PC-3 (cell line): ENCODE measurements around the gene FRRS1.

Experiments used
- CTCF ChIP-seq: fragments of 300-600 bp; sonication (generic); conservative IDR thresholded peaks from 2 replicates; pipeline ENCODE4 v1.5.1; 2017; ENCODE audit warnings: antibody characterized with exemption, low read depth, mild to moderate bottlenecking, low read length
- EZH2 ChIP-seq: fragments of 300-600 bp; sonication (generic); IDR thresholded peaks from one replicate; pipeline ENCODE4 v1.6.1; 2017; ENCODE audit warnings: antibody characterized with exemption, mild to moderate bottlenecking, low read length; ENCODE audit not compliant: unreplicated experiment

- TF ChIP-seq EZH2 (no peak), CTCF (no peak)
These were observed 11.7 kb downstream of the FRRS1 start for GRCh38 chr1:99754697-99755096.
